Activated CD4-positive, CD25-positive, alpha-beta regulatory T cell treated with anti-CD3 and anti-CD28 coated beads, Interleukin-2, amount 50 U/mL, for 72 hours (primary cell): Measurements from ENCODE around the gene KEL.

Experiments
- DNase-seq: peaks from one replicate; pipeline ENCODE4 v3.0.0; 2021

Gene KEL

GRCh38 chr7:142927085-142927745, 34.9 kb downstream of the KEL start:
- DNase-seq: no peak

GRCh38 chr7:142925413-142925812, 36.8 kb downstream of the KEL start:
- DNase-seq: no peak

- no peak for DNase-seq
Observed at GRCh38 chr7:142923391-142923790, 38.8 kb downstream of the KEL start.

DNA sequence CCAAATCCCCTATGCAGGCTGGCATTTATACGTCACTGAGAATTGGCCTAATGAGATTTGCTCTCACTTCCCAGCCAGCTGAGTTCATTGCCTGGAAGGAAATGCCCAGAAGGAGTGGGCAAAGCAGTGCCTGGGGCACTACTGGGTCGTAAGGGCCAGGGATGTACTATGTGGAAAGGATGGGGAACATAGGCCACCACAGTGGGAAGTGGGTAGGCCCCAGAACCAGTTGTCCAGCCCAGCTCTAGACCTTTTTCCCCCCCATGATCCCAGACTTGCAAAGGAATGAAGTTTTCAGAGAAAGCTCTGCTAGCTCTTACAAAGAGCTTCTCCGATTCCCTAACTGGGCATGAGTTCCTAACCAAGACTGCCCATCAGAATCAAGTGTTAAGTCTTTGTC, 42.5 kb downstream of the KEL start:
- DNase-seq: no peak

- no peak for DNase-seq
Observed at GRCh38 chr7:142918901-142919300, 43.3 kb downstream of the KEL start.

DNA sequence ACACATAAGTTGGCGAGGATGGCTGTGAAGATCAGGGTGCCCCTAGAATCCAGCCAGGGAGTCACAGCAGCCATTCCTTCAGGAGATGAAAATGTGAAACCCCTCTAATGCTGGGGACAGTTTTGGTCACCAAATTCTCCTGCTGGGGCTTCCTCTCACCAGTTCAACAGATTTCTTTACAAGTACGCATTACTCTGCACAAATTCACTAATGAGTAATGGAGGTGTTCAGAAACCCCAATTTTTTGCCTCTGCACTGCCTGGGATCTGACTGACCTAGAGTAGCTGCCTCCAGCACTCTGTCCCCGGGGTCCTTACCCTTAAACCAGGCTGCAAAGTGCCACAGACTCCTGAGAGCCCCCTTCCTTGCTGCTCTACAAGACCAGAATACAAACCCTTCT, 44.7 kb downstream of the KEL start:
- DNase-seq: no peak

- DNase-seq: no peak
Observed at GRCh38 chr7:142916508-142916907, 45.7 kb downstream of the KEL start.

GRCh38 chr7:142915315-142915714, 46.8 kb downstream of the KEL start:
- DNase-seq: no peak

DNA sequence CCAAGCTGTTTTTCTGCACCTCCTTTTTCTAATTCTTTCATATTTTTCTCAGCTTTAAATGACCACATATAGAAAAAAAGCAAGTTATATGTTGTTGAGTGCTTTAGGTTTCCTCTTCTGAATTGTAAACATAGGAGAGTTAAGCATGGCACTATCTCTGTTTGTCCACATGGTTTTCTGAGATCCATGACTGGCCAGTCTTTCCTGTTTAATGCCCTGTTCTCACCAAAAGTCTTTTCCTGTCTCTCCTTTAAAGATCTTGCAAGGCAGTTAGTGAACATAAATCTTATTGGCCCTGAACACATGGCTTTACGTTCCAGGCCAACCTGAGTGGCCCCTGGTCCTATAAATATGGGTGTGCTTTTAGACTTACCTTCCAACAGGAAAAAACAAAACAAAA, 48.0 kb downstream of the KEL start:
- no peak for DNase-seq

DNA sequence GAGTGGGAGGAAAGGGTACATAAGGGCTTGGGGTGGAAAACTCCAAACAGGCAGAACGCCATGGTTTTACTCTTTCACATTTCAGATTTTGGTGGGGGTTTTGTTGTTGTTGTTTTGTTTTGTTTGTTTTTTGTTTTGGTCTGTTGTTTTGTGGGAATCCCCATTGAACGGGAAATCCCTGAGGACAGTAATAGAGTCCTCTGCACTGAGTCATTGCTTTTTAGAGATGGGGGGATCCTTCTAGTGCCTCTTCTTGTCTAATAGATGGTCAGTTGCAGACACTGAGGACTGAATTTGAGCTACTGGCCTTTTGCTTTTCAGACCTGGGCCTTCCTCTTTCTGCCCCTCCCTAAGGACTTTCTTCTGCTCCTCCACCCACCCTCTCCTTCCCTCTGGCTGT, 48.6 kb downstream of the KEL start:
- no peak for DNase-seq

DNA sequence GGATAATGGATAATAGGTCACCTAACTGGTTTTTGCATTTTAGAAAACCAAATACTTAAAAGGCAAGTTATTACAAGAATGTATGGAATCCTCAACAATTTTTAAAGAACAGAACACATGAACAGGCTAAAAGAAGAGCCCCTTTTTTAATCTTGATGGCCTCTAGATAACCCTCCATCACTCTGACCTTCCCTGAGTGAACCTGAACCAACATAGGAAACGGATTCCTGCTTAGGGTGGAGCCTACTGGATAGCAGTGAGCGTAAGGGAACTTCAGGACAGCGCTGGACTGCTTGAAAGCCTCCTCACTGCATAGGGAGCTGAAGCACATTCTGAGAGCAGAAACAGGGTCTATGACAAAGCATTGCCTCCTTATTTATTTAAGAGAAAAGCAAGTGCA, 49.1 kb downstream of the KEL start:
- DNase-seq: no peak

DNA sequence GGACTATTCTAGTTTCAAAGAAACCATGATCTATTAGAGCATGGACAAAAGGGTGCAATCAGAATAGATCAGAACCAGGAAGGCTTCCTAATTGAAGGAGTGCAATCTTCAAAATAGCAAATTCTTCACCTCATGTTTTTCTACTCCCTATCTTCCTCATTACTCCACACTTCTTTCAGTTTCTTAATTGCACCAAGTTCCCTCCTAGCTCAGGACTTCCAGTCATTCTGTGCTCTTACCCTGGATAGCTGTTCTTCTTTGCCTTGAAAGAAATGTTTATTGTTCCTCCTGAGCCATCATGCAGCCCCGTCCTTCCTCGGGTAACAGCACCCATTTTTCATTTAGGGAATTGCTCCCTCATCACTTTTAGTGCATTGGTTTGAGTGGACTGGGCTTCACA, 51.7 kb downstream of the KEL start:
- DNase-seq: no peak

- DNase-seq: no peak
Observed at GRCh38 chr7:142910031-142910433, 52.1 kb downstream of the KEL start.

DNA sequence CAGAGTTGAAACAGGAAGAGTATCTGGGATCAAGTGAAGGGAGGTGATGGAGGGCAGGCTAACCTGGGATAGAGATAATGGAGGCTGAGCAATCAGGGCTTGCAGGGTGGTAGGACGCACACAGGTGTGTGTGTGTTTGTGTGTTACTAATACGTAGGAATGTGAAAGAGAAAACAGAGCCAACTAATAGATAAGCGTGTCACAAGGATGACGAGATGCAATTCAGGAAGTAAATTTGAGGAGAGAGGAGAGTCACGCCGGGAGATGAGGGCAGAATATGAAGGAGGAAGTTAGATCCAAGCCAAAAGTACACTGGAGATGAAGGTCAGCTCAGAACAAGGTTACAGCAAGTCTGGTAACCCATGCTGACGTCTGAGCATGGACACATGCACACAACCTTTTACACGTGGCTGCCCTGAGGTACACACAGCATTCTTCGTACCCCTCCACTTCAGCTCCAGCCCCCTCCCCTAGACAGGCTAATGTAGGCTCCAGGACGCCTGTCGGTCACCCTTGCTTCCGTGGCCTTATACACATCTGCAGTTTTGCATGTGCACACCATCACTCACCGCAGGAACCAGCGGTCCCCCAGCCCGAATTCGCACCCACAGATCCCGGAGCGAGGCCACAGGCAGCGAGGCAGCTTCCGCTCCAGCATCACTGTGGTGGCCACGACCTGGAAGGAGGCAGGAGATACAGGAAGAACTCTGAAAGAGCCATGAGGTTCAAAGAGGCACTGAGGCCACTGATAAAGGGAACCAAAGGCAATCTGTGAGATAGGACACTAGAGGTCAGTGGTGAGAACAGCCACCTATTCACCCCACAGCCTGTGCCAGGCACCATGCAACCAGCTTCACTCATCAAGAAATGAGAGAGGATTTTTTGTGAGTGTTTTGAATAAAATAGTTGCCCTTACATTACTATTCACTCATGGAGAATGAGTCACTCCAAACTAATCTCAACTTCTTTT, 53.0 kb downstream of the KEL start:
- no peak for DNase-seq

GRCh38 chr7:142908290-142908689, 53.9 kb downstream of the KEL start:
- no peak for DNase-seq

DNA sequence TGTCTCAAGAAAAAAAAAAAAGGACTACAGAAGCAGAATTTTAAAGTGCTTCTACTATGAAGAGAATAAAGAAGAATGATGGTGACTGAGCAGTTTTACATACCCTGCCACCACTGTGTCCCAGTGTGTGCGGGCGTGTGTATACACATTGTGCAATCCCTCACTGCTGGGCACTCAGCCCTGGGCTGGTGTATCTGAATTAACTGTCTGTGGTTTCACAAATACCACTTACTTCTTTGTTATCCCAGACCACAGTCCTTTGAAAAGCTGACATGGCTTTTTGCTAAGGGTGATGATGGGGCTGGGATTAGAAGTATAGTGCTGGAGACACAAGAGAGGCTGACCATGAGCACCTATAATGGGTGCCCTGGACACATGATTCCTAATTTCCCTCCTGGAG, 55.5 kb downstream of the KEL start:
- DNase-seq: no peak

- DNase-seq: no peak
Observed at GRCh38 chr7:142905759-142906158, 56.4 kb downstream of the KEL start.

GRCh38 chr7:142904128-142904527, 58.0 kb downstream of the KEL start:
- DNase-seq: no peak

GRCh38 chr7:142901426-142902259, 60.5 kb downstream of the KEL start:
- DNase-seq: no peak

GRCh38 chr7:142899661-142900060, 62.5 kb downstream of the KEL start:
- DNase-seq: no peak

- no peak for DNase-seq
Observed at GRCh38 chr7:142898377-142899170, 63.6 kb downstream of the KEL start.

DNA sequence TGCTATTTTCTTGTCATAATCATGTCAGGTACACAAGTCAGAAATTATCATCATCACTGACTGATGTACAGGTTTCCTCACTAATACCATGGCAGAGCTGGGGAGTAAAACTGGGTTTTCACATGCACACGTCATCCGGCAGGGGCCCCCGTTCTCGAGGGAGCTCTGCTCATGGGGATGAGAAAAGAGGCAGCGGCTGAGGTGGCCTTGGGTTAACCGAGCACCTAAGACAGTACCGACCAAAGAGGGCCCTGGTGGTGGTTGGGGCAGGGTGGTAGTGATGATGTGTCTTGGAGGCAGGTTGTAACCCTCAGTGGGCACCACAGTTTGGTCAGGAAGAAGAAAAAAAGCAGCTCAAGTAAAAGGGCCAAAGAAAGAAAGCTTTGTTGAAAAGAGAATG, 64.5 kb downstream of the KEL start:
- DNase-seq: no peak
